ENCODE results near the gene MINDY1.

DNA sequence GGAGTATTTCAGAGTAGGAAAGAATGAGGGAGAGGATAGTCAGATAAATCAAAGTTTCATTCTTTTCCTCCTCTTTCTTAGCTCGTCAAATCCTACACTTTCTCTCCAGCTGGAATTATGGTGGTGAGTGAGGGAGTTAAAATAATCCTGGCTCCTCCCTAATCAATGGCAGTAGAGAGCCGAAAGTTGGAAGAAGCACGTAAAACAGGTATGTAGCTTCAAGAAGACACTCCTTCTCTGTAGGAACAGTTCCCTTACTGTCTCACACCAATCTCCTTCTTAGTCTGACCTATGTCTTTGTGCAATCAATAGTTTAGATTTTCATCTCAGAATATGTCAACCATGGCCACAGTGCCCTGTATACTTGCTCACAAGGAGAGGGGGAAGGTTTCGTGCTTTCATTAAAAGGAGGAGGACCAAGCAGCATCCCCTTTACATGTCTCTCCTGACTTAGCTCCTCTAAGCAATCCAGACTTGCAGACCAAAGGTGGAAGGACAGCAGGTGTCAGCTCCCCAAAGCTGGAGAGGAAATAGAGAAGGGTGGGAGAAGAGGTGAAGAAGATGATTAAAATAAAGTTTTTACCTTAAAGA lies 878 bp downstream of the MINDY1 start:
- TF ChIP-seq, protein P1, sequence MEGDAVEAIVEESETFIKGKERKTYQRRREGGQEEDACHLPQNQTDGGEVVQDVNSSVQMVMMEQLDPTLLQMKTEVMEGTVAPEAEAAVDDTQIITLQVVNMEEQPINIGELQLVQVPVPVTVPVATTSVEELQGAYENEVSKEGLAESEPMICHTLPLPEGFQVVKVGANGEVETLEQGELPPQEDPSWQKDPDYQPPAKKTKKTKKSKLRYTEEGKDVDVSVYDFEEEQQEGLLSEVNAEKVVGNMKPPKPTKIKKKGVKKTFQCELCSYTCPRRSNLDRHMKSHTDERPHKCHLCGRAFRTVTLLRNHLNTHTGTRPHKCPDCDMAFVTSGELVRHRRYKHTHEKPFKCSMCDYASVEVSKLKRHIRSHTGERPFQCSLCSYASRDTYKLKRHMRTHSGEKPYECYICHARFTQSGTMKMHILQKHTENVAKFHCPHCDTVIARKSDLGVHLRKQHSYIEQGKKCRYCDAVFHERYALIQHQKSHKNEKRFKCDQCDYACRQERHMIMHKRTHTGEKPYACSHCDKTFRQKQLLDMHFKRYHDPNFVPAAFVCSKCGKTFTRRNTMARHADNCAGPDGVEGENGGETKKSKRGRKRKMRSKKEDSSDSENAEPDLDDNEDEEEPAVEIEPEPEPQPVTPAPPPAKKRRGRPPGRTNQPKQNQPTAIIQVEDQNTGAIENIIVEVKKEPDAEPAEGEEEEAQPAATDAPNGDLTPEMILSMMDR (conservative IDR thresholded peaks at IDR 0.05 in 1 of 2, IDR thresholded peaks at IDR 0.05 in 1 of 2; ENCODE audit: extremely low read depth in 1 of 2, insufficient read depth in 1 of 2, low read depth in 1 of 2, low read length in 2 of 2): no peak
- TF ChIP-seq EZH2 (IDR thresholded peaks at IDR 0.05; ENCODE audit: borderline replicate concordance, low read length): no peak
